H1 (cell line): ENCODE measurements around the gene RNF220.

ENCODE experiments used
- EP300 ChIP-seq, 2 experiments: IDR thresholded peaks; 1 replicate in 1 of 2; 2 replicates in 1 of 2; pipeline ENCODE4 v1.6.1; 2011 to 2012; ENCODE audit warnings: low read depth in 2 of 2, low read length in 2 of 2, mild to moderate bottlenecking in 2 of 2, borderline replicate concordance in 1 of 2, inconsistent platforms in 1 of 2, moderate library complexity in 1 of 2
- FOSL1 ChIP-seq: IDR thresholded peaks from 2 replicates; pipeline ENCODE4 v1.6.1; 2011; ENCODE audit warnings: mild to moderate bottlenecking, low read depth, low read length, moderate library complexity; ENCODE audit not compliant: insufficient read depth
- POLR2AphosphoS5 ChIP-seq: IDR thresholded peaks from 2 replicates; pipeline ENCODE4 v1.6.1; 2011; ENCODE audit warnings: low read depth, low read length
- RFX5 ChIP-seq: IDR thresholded peaks from 2 replicates; pipeline ENCODE4 v1.6.1; 2011; ENCODE audit warnings: low read depth, low read length, improper control_type of control experiment, borderline replicate concordance
- TBP ChIP-seq: IDR thresholded peaks from 2 replicates; pipeline ENCODE4 v1.6.1; 2011; ENCODE audit warnings: low read depth, low read length, improper control_type of control experiment
- TF ChIP-seq, protein P1 (sequence below), 3 experiments: IDR thresholded peaks; 1 replicate in 2 of 3; 2 replicates in 1 of 3; pipeline versions ENCODE4 v1.5.1 to v1.6.1; 2011; ENCODE audit warnings: low read length in 3 of 3, mild to moderate bottlenecking in 3 of 3, inconsistent platforms in 2 of 3, low read depth in 1 of 3, moderate library complexity in 1 of 3; ENCODE audit not compliant: insufficient read depth in 1 of 3; ENCODE audit errors: control extremely low read depth in 1 of 3
- TF ChIP-seq, protein P2 (sequence below): IDR thresholded peaks from 2 replicates; pipeline ENCODE4 v1.6.1; 2012; ENCODE audit warnings: low read length, inconsistent platforms

DNA sequence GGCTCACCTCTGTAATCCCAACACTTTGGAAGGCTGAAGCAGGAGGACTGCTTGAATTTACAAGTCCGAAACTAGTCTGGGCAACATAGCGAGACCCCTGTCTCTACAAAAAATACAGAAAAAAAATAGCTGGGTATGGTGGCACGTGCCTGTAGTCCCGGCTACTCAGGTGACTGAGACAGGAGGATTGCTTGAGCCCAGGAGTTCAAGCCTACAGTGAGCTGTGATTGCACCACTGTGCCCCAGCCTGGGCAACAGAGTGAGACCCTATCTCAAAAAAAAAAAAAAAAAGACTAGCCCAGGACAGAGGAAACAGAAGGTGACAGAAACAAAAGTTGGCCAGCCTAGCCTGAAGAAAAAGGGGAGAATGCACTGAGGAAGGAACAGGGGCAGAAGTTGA is 290.6 kb downstream of the RNF220 start:
- TF ChIP-seq POLR2AphosphoS5 (no peak), EP300 (IDR thresholded peaks at IDR 0.05; ENCODE audit: borderline replicate concordance in 1 of 2, low read depth in 2 of 2, low read length in 2 of 2) (no peak), FOSL1 (no peak), RFX5 (no peak), TBP (no peak)
- TF ChIP-seq, protein P1, sequence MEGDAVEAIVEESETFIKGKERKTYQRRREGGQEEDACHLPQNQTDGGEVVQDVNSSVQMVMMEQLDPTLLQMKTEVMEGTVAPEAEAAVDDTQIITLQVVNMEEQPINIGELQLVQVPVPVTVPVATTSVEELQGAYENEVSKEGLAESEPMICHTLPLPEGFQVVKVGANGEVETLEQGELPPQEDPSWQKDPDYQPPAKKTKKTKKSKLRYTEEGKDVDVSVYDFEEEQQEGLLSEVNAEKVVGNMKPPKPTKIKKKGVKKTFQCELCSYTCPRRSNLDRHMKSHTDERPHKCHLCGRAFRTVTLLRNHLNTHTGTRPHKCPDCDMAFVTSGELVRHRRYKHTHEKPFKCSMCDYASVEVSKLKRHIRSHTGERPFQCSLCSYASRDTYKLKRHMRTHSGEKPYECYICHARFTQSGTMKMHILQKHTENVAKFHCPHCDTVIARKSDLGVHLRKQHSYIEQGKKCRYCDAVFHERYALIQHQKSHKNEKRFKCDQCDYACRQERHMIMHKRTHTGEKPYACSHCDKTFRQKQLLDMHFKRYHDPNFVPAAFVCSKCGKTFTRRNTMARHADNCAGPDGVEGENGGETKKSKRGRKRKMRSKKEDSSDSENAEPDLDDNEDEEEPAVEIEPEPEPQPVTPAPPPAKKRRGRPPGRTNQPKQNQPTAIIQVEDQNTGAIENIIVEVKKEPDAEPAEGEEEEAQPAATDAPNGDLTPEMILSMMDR (IDR thresholded peaks at IDR 0.05; ENCODE audit: control extremely low read depth in 1 of 3, insufficient read depth in 1 of 3, low read depth in 1 of 3, low read length in 3 of 3): no peak
- TF ChIP-seq, protein P2, sequence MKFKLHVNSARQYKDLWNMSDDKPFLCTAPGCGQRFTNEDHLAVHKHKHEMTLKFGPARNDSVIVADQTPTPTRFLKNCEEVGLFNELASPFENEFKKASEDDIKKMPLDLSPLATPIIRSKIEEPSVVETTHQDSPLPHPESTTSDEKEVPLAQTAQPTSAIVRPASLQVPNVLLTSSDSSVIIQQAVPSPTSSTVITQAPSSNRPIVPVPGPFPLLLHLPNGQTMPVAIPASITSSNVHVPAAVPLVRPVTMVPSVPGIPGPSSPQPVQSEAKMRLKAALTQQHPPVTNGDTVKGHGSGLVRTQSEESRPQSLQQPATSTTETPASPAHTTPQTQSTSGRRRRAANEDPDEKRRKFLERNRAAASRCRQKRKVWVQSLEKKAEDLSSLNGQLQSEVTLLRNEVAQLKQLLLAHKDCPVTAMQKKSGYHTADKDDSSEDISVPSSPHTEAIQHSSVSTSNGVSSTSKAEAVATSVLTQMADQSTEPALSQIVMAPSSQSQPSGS: no peak
